Lower lobe of right lung (tissue), 2 donors: ENCODE results near the gene B9D1. TPM values are rescaled to one million over a fixed set of nuclear protein-coding genes. Genes with fewer than 3 reads are reported as not detected.

Experiments used
- ATAC-seq, 2 donors: fragments of 200-7000 bp; cut with Tn5 transposase; one replicate each; pipeline ENCODE4 v1.9.1; 2020 to 2022; ENCODE audit warnings: mild to moderate bottlenecking in 2 of 2, moderate library complexity in 2 of 2
- DNase-seq: peaks from one replicate; pipeline ENCODE4 v3.0.0-alpha.2; 2020
- H3K27ac ChIP-seq: fragments of 200-600 bp; one replicate; pipeline ENCODE4 v1.8.0; 2022
- H3K27me3 ChIP-seq: fragments of 200-600 bp; one replicate; pipeline ENCODE4 v1.8.0; 2022; ENCODE audit warnings: low read depth
- H3K36me3 ChIP-seq: fragments of 200-600 bp; one replicate; pipeline ENCODE4 v1.8.0; 2022; ENCODE audit warnings: mild to moderate bottlenecking
- H3K4me1 ChIP-seq: fragments of 200-600 bp; one replicate; pipeline ENCODE4 v1.8.0; 2022
- H3K4me3 ChIP-seq: fragments of 200-600 bp; one replicate; pipeline ENCODE4 v1.8.0; 2022; ENCODE audit warnings: mild to moderate bottlenecking
- H3K9me3 ChIP-seq: fragments of 200-600 bp; one replicate; pipeline ENCODE4 v1.8.0; 2022
- intact Hi-C: fragments of 100-400 bp; cut with DNase I; formaldehyde crosslinking; loops from one replicate; pipeline ENCODE4 v1.11.0; 2022
- total RNA-seq: library from RNA; stranded (reverse); fragmentation: NEBNext Ultra II Directional; extraction: Animal tissue kit (Norgen Biotek cat#: 25700); gene quantifications from one replicate; pipeline ENCODE4 v1.2.1, GENCODE V29; 2021
- TF ChIP-seq, protein P1 (sequence below): fragments of 200-600 bp; IDR thresholded peaks from one replicate; pipeline ENCODE4 v1.8.0; 2022; ENCODE audit warnings: antibody characterized with exemption, mild to moderate bottlenecking
- donor health status: DM: no; HTN: yes; CAD: no; lungs with severe emphysema.

B9D1 gene
- total RNA-seq, 1 donor from 2014 or later: 11.3 TPM

DNA sequence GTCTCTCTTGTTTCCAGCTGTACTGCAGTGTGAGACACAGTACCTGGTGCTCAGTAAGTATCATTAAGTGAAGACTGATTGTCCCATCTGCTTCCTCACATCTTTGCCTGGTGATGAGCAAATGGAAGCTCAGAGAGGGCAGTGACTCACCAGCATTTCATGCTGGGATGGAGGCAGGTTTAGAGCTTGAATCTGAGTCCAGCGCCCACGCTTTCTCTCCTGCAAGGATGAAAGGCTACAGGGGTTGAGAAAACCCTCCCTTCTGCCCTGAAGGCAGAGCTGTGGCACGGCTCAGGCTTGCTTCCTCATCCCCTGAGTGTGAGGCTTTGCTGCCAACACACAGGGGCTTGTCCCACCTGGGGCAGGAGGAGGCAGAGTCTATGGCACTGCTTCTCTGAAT lies 47.0 kb upstream of the B9D1 start:
- Histone ChIP-seq H3K27me3 (no peaks in the 10 kb centered on the region), H3K36me3 (no peaks in the 10 kb centered on the region), H3K4me3 (no peak overlapping the region), H3K27ac (no peak overlapping the region), H3K4me1 (no peaks in the 10 kb centered on the region), H3K9me3 (no peaks in the 10 kb centered on the region)
- DNase-seq (no peak), ATAC-seq (no peak)
- TF ChIP-seq, protein P1, sequence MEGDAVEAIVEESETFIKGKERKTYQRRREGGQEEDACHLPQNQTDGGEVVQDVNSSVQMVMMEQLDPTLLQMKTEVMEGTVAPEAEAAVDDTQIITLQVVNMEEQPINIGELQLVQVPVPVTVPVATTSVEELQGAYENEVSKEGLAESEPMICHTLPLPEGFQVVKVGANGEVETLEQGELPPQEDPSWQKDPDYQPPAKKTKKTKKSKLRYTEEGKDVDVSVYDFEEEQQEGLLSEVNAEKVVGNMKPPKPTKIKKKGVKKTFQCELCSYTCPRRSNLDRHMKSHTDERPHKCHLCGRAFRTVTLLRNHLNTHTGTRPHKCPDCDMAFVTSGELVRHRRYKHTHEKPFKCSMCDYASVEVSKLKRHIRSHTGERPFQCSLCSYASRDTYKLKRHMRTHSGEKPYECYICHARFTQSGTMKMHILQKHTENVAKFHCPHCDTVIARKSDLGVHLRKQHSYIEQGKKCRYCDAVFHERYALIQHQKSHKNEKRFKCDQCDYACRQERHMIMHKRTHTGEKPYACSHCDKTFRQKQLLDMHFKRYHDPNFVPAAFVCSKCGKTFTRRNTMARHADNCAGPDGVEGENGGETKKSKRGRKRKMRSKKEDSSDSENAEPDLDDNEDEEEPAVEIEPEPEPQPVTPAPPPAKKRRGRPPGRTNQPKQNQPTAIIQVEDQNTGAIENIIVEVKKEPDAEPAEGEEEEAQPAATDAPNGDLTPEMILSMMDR: no peak
- intact Hi-C loops: no loop called here

DNA sequence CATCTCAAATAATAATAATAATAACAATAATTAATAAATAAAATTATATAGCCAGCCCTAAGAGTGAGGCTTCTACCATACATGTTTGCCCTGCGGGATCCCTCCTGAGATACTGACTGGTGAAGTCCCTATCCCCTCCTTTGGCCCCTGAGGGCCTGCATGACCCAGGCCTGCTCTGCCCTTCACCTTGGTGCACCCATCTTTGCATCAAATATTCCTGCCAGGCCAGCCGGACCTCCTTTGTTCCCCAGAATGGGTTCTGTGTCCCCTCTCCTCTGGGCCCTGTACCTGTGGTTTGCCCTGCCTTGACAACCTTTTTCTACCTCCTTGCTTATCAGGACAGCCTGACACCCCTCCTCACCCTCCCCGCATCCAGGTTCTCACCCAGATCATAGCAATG lies 46.5 kb upstream of the B9D1 start:
- Histone ChIP-seq H3K27me3 (no peaks in the 10 kb centered on the region), H3K27ac (no peak overlapping the region), H3K9me3 (no peaks in the 10 kb centered on the region), H3K4me1 (no peaks in the 10 kb centered on the region), H3K36me3 (no peaks in the 10 kb centered on the region), H3K4me3 (no peak overlapping the region)
- intact Hi-C loops: no loop called here
- DNase-seq (no peak), ATAC-seq (no peak)
- TF ChIP-seq, protein P1: no peak

DNA sequence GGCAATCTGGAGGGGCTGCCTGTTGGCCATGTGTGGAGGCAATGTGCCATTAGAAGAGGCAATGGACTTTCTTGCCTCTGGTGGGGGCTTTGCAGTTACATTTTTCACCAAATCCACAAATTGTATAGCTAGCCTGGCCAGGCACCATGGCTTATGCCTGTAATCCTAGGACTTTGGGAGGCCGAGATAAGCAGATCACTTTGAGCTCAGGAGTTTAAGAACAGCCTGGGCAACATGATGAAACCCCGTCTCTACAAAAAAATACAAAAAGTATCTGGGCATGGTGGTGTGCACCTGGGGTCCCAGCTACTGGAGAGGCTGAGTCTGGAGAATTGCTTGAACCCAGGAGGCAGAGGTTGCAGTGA lies 45.8 kb upstream of the B9D1 start:
- Histone ChIP-seq H3K27me3 (no peaks in the 10 kb centered on the region), H3K4me3 (no peak overlapping the region), H3K27ac (no peak overlapping the region), H3K4me1 (no peaks in the 10 kb centered on the region), H3K36me3 (no peaks in the 10 kb centered on the region), H3K9me3 (no peaks in the 10 kb centered on the region)
- DNase-seq (no peak), ATAC-seq (no peak)
- TF ChIP-seq, protein P1: no peak
- intact Hi-C loops: no loop called here

DNA sequence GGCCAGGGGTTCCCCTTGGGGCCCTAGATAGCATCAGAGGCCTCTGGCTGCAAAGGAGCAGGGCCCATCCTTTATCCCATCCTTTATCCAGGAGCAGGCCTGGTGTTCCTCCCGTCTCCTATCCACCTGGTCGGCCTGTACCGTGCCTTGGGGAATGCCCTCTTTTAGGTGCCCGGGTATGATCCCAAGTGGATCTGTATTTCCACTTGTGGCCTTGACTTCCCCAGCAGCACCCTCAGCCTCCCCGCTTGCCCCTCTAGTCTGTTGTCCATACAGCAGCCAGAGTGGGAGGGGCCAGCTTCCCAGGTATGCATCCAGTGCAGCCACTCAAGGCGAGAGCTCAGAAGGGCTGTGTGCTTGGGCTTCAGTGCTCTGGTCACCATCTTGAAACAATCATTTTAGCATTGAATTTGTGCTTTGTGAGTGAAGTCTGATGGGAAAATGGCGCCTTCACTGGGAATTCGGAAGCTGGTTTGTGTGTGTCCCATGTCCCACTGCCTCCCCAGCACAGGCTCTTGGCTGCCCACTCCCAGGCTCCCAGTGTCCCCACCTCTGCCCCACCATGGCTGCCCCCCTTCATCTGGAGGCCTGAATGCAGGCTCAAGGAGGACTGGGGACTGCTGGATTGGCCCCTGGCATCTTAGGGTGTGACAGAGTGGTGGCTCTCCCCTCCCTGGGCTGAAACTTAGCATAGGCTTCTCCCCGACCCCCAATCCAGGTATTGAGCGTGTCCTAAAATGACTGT lies 45.2 kb upstream of the B9D1 start:
- Histone ChIP-seq H3K27ac (no peak overlapping the region), H3K36me3 (no peaks in the 10 kb centered on the region), H3K4me1 (no peaks in the 10 kb centered on the region), H3K9me3 (no peaks in the 10 kb centered on the region), H3K27me3 (no peaks in the 10 kb centered on the region), H3K4me3 (no peak overlapping the region)
- ATAC-seq: no peak
- TF ChIP-seq, protein P1: no peak
- DNase-seq: no peak
- intact Hi-C loops: no loop called here

DNA sequence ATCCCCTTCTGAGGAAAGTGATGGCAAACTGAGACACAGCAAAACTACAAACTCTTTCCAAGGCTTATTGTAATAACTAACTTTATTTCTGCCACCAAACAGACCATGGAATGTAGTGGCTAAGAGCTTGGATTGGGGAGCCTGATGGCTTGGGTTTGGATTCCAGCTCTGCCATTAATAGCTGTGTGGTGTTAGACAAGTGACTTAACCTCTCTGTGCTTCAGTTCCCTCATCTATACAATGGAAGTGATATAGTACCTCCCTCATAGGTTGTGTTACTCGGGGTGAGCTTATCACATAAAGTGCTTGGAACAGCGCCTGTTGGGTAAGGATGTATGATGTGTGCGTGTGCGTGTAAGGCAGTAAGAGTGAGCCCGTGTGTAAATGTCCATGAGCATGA lies 42.6 kb upstream of the B9D1 start:
- TF ChIP-seq, protein P1: no peak
- intact Hi-C loops: no loop called here
- DNase-seq (no peak), ATAC-seq (no peak)
- Histone ChIP-seq H3K4me1 (peaks cover 10% of the 10 kb centered on the region), H3K27ac (no peak overlapping the region), H3K4me3 (no peak overlapping the region), H3K9me3 (no peaks in the 10 kb centered on the region), H3K36me3 (no peaks in the 10 kb centered on the region), H3K27me3 (no peaks in the 10 kb centered on the region)
